NT2/D1 (cell line): Measurements from ENCODE around the gene NACC2.

Experiments used
- DNase-seq: peaks from one replicate; pipeline ENCODE4 v3.0.0-alpha.2; 2011; ENCODE audit warnings: low read depth, low spot score
- H3K27me3 ChIP-seq: 2 replicates; pipeline ENCODE4 v1.6.0; 2011; ENCODE audit warnings: mild to moderate bottlenecking; ENCODE audit not compliant: insufficient read length, insufficient read depth
- H3K36me3 ChIP-seq: 2 replicates; pipeline ENCODE4 v1.6.1; 2011; ENCODE audit warnings: mild to moderate bottlenecking, low read length, mixed read lengths; ENCODE audit not compliant: insufficient read depth, insufficient read length
- H3K4me1 ChIP-seq: 2 replicates; pipeline ENCODE4 v1.5.1; 2011; ENCODE audit not compliant: insufficient read depth, insufficient read length
- H3K4me3 ChIP-seq: 2 replicates; pipeline ENCODE4 v1.5.1; 2011; ENCODE audit warnings: low read depth; ENCODE audit not compliant: insufficient read length
- H3K9ac ChIP-seq: 2 replicates; pipeline ENCODE4 v1.6.0; 2011; ENCODE audit warnings: low read depth; ENCODE audit not compliant: insufficient read length
- H3K9me3 ChIP-seq: 2 replicates; pipeline ENCODE4 v1.5.1; 2011; ENCODE audit warnings: mild to moderate bottlenecking, low read length; ENCODE audit not compliant: insufficient read depth
- SUZ12 ChIP-seq: IDR thresholded peaks from 2 replicates; pipeline ENCODE4 v1.6.1; 2011; ENCODE audit not compliant: insufficient read length, insufficient read depth; ENCODE audit errors: extremely low read depth
- YY1 ChIP-seq: IDR thresholded peaks from 2 replicates; pipeline ENCODE4 v1.6.1; 2011; ENCODE audit not compliant: insufficient read length, insufficient read depth
- ZNF274 ChIP-seq: IDR thresholded peaks from 2 replicates; pipeline ENCODE4 v1.6.1; 2011; ENCODE audit warnings: mild to moderate bottlenecking, low read depth, low read length

NACC2 gene

GRCh38 chr9:136111190-136111589, 16.1 kb upstream of the NACC2 start:
- Histone ChIP-seq H3K4me3 (no peak overlapping the region), H3K9ac (peak overlapping the region; percentile 45), H3K4me1 (peaks cover 52% of the 10 kb centered on the region), H3K27me3 (no peaks in the 10 kb centered on the region), H3K36me3 (peaks cover 41% of the 10 kb centered on the region), H3K9me3 (no peaks in the 10 kb centered on the region)
- DNase-seq, result no peak
- no peak for TF ChIP-seq ZNF274
- no peak for TF ChIP-seq YY1
- no peak for TF ChIP-seq SUZ12

GRCh38 chr9:136110082-136111061, 15.3 kb upstream of the NACC2 start:
- no peaks in the 10 kb centered on the region for H3K9me3 ChIP-seq
- H3K36me3 ChIP-seq, result peaks cover 32% of the 10 kb centered on the region
- H3K4me3 ChIP-seq, result peak overlapping the region; percentile 66
- DNase-seq, result no peak
- no peaks in the 10 kb centered on the region for H3K27me3 ChIP-seq
- peaks cover 51% of the 10 kb centered on the region for H3K4me1 ChIP-seq
- TF ChIP-seq SUZ12 (no peak), YY1 (no peak), ZNF274 (no peak)
- H3K9ac ChIP-seq, result peak overlapping the region; percentile 90

GRCh38 chr9:136109351-136110081, 14.4 kb upstream of the NACC2 start:
- peak overlapping the region; percentile 90 for H3K9ac ChIP-seq
- TF ChIP-seq YY1 (no peak), SUZ12 (no peak), ZNF274 (no peak)
- peaks cover 24% of the 10 kb centered on the region for H3K36me3 ChIP-seq
- no peaks in the 10 kb centered on the region for H3K27me3 ChIP-seq
- no peaks in the 10 kb centered on the region for H3K9me3 ChIP-seq
- peaks cover 52% of the 10 kb centered on the region for H3K4me1 ChIP-seq
- no peak for DNase-seq
- peak overlapping the region; percentile 66 for H3K4me3 ChIP-seq

- Histone ChIP-seq H3K4me3 (peak overlapping the region; percentile 66), H3K9ac (peak overlapping the region; percentile 77), H3K9me3 (no peaks in the 10 kb centered on the region), H3K4me1 (peaks cover 57% of the 10 kb centered on the region), H3K36me3 (peaks cover 16% of the 10 kb centered on the region), H3K27me3 (no peaks in the 10 kb centered on the region)
- DNase-seq, result no peak
- no peak for TF ChIP-seq YY1
- no peak for TF ChIP-seq SUZ12
- no peak for TF ChIP-seq ZNF274
Observed at GRCh38 chr9:136108648-136109266, 13.7 kb upstream of the NACC2 start.

GRCh38 chr9:136107953-136108647, 13.0 kb upstream of the NACC2 start:
- peaks cover 10% of the 10 kb centered on the region for H3K36me3 ChIP-seq
- TF ChIP-seq SUZ12 (no peak), ZNF274 (no peak), YY1 (no peak)
- no peaks in the 10 kb centered on the region for H3K9me3 ChIP-seq
- H3K27me3 ChIP-seq, result no peaks in the 10 kb centered on the region
- no peak for DNase-seq
- peak overlapping the region; percentile 77 for H3K9ac ChIP-seq
- H3K4me1 ChIP-seq, result peaks cover 63% of the 10 kb centered on the region
- H3K4me3 ChIP-seq, result no peak overlapping the region

GRCh38 chr9:136107155-136107952, 12.3 kb upstream of the NACC2 start:
- peaks cover 7% of the 10 kb centered on the region for H3K36me3 ChIP-seq
- no peaks in the 10 kb centered on the region for H3K9me3 ChIP-seq
- TF ChIP-seq YY1 (no peak), SUZ12 (no peak), ZNF274 (no peak)
- H3K27me3 ChIP-seq, result no peaks in the 10 kb centered on the region
- no peak for DNase-seq
- H3K9ac ChIP-seq, result peak overlapping the region; percentile 53
- H3K4me1 ChIP-seq, result peaks cover 64% of the 10 kb centered on the region
- no peak overlapping the region for H3K4me3 ChIP-seq
